Activated CD4-positive, alpha-beta T cell treated with anti-CD3 and anti-CD28 coated beads for 24 hours (primary cell): ENCODE measurements around the gene CCR1.
"Not testable (repeated sequence)": the region's sequence is repeated elsewhere in the genome, so short reads cannot be mapped to it uniquely, and the experiment has no call there.

Experiments used
- DNase-seq, 2 donors: peaks; one replicate each; pipeline ENCODE4 v3.0.0-alpha.2; 2020; ENCODE audit warnings: low read depth in 2 of 2

The CCR1 gene

GRCh38 chr3:46212101-46212500 lies 4.0 kb upstream of the CCR1 start:
- no peak for DNase-seq

DNA sequence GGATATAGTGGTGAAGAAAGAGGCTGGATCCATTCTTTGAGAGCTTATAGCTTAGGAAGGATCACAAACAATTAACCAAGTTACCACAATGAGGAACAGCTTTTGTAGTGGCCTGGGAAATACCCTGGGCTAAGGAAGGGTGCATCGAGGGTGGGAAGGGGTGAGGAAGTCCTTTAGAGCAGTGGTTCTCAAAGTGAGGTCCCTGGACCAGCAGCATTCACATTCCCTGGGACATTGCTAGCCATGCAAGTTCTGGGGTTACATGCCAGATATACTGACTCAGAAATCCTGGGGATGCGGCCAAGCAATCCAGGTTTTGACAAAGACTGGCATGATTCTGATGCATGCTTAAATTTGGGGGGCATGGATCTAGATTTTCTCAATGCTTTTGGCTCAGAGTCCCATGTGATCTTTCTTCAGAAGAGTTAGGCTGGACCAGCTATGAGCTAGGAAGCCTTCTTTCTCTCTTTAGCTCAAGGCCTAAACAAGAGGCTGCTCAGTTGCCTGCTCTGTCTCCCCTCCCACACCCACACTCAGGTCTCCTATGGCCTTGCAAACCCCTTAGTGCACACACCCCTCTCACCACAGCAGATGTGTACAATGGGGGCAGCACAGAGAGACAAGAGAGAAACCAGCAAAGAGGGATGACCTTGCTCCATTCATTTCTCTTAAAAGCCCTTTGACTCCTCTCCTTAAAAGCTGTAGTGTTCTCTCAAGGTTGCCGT lies 1.8 kb upstream of the CCR1 start:
- DNase-seq, result no peak

GRCh38 chr3:46209053-46209452 lies 940 bp upstream of the CCR1 start:
- no peak for DNase-seq

- DNase-seq, result not testable (repeated sequence)
Observed at GRCh38 chr3:46207514-46207913, 599 bp downstream of the CCR1 start.

GRCh38 chr3:46206282-46207015 lies 1.7 kb downstream of the CCR1 start:
- no peak for DNase-seq

DNA sequence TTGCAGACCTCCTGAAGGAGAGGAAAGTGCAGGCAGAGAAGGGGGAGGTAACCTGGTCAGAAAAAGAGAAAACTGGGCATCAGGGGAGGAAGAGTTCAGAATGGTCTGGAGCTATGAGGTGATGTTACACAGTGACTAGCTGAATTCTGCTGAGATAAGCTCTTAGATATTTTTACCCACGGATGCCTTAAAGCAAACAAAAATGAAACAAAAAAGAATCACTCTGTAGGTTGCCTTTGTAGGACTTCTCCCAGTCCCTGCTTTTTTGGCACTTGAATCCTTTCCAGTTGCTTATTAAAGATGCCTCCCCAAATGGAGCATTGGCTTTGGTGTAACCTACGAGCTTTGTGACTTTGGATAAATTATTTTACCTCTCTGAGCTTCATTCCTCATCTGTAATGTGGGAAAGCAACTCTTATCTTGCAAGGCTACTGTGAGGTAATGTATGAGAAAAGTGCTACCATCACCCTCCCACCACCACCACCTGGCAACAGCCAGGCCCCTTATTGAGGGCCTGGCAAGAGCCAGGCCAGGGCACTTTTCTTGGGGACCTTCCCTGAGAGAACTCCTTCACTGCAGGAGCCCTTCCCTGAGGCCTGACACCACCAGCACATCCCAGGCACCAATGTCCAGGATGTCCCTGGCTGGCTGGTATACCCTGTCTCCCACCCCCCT lies 2.7 kb downstream of the CCR1 start:
- DNase-seq, result no peak

DNA sequence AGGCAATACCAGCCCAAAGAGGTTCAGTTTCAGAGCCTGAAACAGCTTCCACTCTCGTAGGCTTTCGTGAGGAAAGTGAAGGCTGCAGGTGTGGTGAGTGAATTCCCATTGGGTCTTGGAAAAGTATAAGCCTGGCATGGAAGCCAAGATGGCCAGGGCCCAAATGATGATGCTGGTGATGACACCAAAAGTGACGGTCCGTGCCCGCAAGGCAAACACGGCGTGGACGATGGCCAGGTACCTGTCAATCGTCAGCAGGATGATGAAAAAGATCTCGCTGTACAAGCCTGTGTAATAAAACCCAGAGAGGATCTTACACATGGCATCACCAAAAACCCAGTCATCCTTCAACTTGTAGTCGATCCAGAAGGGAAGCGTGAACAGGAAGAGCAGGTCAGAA lies 4.4 kb downstream of the CCR1 start:
- no peak for DNase-seq

DNA sequence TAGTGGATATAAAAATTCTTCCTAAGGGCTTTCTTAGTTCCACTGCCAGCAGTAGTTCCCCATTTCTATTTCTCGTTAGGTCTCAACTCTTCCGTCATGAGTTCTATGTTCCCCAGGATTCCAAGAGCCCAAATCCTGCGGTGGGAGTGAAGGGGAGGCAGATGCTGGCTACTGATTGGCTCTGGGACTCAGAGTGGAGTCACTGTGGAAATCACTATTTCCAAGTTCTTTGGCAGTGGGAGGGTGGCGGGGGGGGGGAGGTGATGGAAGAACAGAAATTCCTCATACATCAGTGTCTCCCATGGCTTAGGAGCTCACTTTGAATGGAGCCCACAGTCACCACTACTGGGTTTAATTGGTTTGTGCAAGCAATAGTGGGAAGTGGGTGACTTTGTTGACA lies 5.6 kb downstream of the CCR1 start:
- DNase-seq, result no peak

DNA sequence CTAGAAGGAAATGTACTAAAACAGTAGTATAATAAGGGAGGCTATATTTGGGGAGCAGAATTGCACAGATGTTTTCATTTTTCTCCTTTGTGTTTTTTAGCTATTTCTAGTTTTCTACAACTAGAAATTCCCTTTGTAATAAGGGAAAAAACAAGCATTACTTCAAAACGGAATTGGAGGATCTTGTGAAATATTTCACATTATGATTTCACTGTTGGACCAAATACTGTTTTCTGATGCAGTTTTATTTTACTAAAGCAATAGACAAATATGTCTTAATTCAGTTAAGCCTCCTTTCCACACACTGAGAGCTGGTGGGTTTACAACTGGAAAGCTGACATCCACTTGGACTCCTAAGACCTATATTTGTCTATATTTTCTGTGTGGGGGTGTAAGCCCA lies 7.3 kb downstream of the CCR1 start:
- no peak for DNase-seq

GRCh38 chr3:46200211-46200610 lies 7.9 kb downstream of the CCR1 start:
- no peak for DNase-seq

DNA sequence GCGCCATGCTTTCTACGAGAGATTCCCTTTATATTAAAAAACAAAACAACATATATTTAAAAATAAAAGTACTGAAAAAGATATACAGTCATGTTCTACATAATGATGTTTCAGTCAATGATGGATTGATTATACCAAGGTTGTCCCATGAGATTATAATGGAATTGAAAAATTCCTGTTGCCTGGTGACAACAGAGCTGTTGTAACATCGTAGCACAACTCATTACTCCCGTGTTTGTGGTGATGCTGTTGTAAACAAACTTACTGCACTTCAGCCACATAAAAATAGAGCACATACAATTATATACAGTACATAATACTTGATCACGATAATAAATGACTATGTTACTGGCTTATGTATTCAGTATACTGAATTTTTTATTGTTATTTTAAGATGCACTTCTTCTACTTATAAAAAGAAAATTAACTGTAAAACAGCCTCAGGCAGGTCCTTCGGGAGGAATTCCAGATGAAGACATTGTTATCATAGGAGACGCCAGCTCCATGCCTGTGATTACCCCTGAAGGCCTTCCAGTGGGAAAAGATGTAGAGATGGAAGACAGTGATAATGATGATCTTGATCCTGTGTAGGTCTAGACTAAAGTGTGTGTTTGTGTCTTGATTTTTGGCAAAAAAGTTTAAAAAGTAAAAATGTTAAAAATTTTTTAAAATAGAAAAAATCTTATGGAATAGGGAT lies 11.7 kb downstream of the CCR1 start:
- DNase-seq, result no peak

DNA sequence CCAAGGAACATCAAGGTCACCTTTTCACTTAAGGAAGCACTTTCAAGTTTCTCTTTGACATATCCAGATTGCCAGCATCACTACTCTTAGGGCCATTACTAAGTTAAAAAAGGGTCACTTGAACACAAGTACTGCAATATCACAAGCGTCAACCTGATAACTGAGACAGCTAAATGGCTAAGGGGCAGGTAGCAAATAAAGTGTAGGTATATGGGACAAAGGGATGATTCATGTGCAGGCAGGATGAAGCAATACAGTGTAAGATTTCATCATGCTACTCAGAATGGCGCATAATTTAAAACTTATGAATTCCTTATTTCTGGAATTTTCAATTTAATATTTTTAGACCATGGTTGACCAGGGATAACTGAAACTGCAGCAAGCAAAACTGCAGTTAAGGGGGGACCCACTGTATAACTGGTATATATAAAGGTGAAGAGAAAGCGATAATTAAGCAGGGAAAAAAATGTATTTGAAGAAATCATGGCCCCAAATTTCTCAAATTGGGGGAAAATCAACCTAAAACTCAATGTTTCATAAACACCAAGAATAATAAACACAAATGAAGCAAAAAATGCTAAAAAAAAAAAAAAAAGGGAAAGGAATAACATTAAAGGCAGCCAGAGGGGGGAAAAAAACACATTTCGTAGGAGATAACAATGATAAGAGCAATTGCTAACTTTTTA lies 13.1 kb downstream of the CCR1 start:
- no peak for DNase-seq

GRCh38 chr3:46193436-46193835 lies 14.7 kb downstream of the CCR1 start:
- no peak for DNase-seq

GRCh38 chr3:46192939-46193338 lies 15.2 kb downstream of the CCR1 start:
- no peak for DNase-seq

DNA sequence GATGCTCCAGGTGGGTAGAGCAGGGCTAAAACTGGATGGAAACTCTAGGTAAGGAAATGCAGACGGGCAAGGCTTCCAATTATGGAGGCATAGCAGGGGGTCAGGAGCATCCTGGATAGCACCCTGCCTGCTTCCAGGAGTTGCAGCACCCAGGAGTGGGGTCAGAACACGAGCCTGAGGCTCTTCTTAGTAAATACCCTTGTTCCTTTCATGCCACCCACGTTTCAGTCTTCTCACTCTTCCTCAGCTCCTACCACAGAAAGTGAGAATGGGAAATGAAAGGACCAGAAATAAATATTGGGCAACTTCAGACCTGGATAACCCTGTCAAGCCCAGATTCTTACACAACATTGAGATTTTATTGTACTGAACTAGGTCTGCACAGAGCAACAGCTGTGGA lies 16.4 kb downstream of the CCR1 start:
- DNase-seq, result no peak

GRCh38 chr3:46188708-46189107 lies 19.4 kb downstream of the CCR1 start:
- DNase-seq, result no peak

DNA sequence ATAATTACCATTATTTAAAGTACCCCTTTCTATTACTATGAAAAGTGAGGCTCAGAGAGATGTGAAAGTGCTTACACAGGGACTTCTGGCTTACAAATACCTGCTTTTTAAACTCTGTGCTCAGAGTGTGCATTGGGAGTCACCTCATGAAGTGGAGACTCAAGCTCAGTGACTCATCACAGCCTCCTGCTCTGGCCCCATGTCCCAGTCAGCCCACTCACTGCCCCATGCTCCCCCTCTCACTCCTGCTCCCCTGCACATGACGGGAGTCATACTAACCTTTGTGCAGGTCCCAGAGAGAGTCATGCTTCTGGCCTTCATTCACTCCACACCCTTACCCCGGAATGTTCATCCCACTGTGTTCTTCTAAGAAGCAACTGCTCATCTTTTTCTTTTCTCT lies 20.2 kb downstream of the CCR1 start:
- no peak for DNase-seq

GRCh38 chr3:46187341-46187700 lies 20.8 kb downstream of the CCR1 start:
- DNase-seq, result no peak

DNA sequence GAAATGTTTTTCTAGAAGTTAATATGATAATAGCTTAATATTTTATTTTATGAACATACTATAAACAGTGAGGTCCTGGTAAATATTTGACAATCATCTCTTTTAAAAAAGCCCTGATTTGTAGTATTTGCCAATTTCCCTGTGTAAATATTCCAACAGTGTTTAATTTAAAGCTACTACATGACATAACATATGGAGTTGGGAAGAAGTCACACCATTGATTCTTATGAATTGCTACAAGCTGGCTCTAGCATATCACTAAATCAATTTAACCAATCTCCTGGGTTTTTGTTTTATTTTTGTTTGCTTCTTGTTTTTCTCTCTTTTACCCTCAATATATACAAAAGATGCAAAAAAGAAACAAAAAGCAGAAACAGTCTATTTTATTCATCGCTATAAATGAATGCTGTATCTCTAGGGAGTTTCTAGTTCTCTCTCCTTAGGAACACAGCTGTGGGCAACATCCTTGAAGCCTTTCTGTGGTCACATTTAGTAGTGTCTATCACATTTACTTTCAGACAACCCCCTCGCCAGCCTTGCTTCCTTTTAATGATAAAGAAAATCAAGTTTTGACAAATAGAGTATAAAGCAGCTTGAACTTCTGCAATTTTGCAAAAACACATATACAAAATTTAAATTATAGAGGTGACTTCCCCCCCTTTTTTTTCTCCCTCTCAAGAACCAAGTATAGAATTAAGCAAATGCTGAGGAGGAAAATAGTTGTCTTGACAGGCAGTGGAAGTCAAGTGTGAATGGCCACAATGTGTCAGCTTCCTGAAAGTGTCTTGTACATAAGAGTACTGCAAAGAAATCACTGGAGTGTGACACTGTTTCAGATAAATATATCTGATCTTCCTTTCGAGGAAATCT lies 21.4 kb downstream of the CCR1 start:
- DNase-seq, result no peak

DNA sequence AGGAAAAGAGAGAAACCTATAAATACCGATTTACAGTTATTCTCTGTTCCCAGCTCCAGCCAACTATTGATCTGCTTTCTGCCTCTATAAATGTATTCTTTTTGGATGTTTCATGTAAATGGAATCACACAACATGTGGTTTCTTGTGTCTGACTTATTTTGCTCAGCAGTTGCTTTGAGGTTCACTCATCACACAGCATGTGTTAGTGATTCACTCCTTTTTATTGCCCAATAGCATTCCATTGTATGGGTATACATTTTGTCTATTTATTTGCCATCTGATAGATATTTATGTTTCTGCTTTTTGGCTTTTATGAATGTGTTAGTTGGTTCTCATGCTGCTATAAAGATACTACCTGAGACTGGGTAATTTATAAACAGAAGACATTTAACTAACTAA lies 23.6 kb downstream of the CCR1 start:
- no peak for DNase-seq

- no peak for DNase-seq
Observed at GRCh38 chr3:46183330-46183729, 24.8 kb downstream of the CCR1 start.
